H1 (cell line): ENCODE measurements around the gene PTPN1. TPM values are rescaled to one million over a fixed set of nuclear protein-coding genes. Genes with fewer than 3 reads are reported as not detected.

ENCODE experiments used
- CTCF ChIA-PET: fragments of 300-600 bp; sonication (Branson Sonifier 250); formaldehyde crosslinking; loops from one replicate; lab custom pipeline; 2021; ENCODE audit not compliant: partially characterized antibody; lab: Charles Lee
- POLR2A ChIA-PET: fragments of 300-600 bp; sonication (Branson Sonifier 250); formaldehyde crosslinking; loops from one replicate; lab custom pipeline; 2021; ENCODE audit warnings: inconsistent platforms; ENCODE audit not compliant: partially characterized antibody; lab: Charles Lee
- DNase-seq, 2 experiments: peaks; one replicate each; pipeline versions ENCODE4 v3.0.0 to v3.0.0-alpha.2; 2010 to 2022; ENCODE audit warnings: low spot score in 2 of 2, low read depth in 1 of 2, mixed read lengths in 1 of 2
- FAIRE-seq: peaks from 2 replicates; lab custom pipeline; 2011; peaks lifted over from hg19 to GRCh38; lab: Jason Lieb, UNC
- H2AFZ ChIP-seq: 2 replicates; pipeline ENCODE4 v1.8.1; 2012; ENCODE audit warnings: low read length, inconsistent platforms
- H2AK5ac ChIP-seq: 2 replicates; pipeline ENCODE4 v1.6.1; 2013; ENCODE audit warnings: low read depth, low read length
- H2BK120ac ChIP-seq: replicated peaks from 2 replicates; pipeline ENCODE3; 2013; ENCODE audit warnings: low read depth, low read length, inconsistent platforms
- H2BK12ac ChIP-seq: 2 replicates; pipeline ENCODE4 v1.6.1; 2013; ENCODE audit warnings: low read depth, low read length
- H2BK15ac ChIP-seq: 2 replicates; pipeline ENCODE4 v1.6.1; 2013; ENCODE audit warnings: low read length
- H2BK20ac ChIP-seq: 2 replicates; pipeline ENCODE4 v1.6.1; 2013; ENCODE audit warnings: low read length
- H2BK5ac ChIP-seq: 2 replicates; pipeline ENCODE4 v1.6.1; 2013; ENCODE audit warnings: low read depth, low read length
- H3K14ac ChIP-seq: 2 replicates; pipeline ENCODE4 v1.6.1; 2013; ENCODE audit warnings: inconsistent platforms; ENCODE audit not compliant: insufficient read length
- H3K18ac ChIP-seq: 2 replicates; pipeline ENCODE4 v1.6.1; 2013; ENCODE audit warnings: low read length; ENCODE audit errors: extremely low read depth
- H3K23ac ChIP-seq: 2 replicates; pipeline ENCODE4 v1.6.1; 2013; ENCODE audit warnings: inconsistent platforms; ENCODE audit not compliant: insufficient read length
- H3K23me2 ChIP-seq: 2 replicates; pipeline ENCODE4 v1.6.1; 2013; ENCODE audit warnings: low read depth, low read length
- H3K27ac ChIP-seq: 2 replicates; pipeline ENCODE4 v1.6.1; 2011; ENCODE audit warnings: low read depth, low read length, inconsistent platforms
- H3K27me3 ChIP-seq, 4 experiments: replicated peaks in 1 of 4; 1 replicate in 1 of 4; 2 replicates in 3 of 4; pipeline versions ENCODE4 v1.6.1 to v1.8.1; 2011 to 2013; ENCODE audit warnings: low read length in 3 of 4, mild to moderate bottlenecking in 3 of 4, inconsistent platforms in 2 of 4, mixed read lengths in 2 of 4, moderate library complexity in 1 of 4; ENCODE audit not compliant: control insufficient read depth in 3 of 4, insufficient read depth in 3 of 4; ENCODE audit errors: extremely low read depth in 1 of 4
- H3K36me3 ChIP-seq, 4 experiments: 2 replicates each; pipeline versions ENCODE4 v1.6.1 to v1.8.1; 2011 to 2013; ENCODE audit warnings: mild to moderate bottlenecking in 4 of 4, low read length in 3 of 4, moderate library complexity in 2 of 4, control low read depth in 1 of 4, inconsistent platforms in 1 of 4; ENCODE audit not compliant: insufficient read depth in 4 of 4, control insufficient read depth in 2 of 4
- H3K4ac ChIP-seq: replicated peaks from 2 replicates; pipeline ENCODE3; 2013; ENCODE audit warnings: low read length, low read depth, mixed read lengths, inconsistent platforms; ENCODE audit not compliant: insufficient read length
- H3K4me1 ChIP-seq, 4 experiments: replicated peaks in 1 of 4; 1 replicate in 1 of 4; 2 replicates in 3 of 4; pipeline versions ENCODE4 v1.6.1 to v1.8.1; 2011 to 2013; ENCODE audit warnings: low read length in 3 of 4, inconsistent platforms in 2 of 4, mixed read lengths in 1 of 4; ENCODE audit not compliant: insufficient read depth in 4 of 4, control insufficient read depth in 3 of 4
- H3K4me2 ChIP-seq, 2 experiments: 2 replicates each; pipeline versions ENCODE4 v1.6.1 to v1.8.1; 2011 to 2013; ENCODE audit warnings: low read depth in 2 of 2, low read length in 2 of 2, control low read depth in 1 of 2, inconsistent platforms in 1 of 2, mild to moderate bottlenecking in 1 of 2; ENCODE audit not compliant: insufficient read depth in 1 of 2
- H3K4me3 ChIP-seq, 4 experiments: fragments of 200-600, 300-600 bp in 1 of 4; sonication (generic), shearing (Covaris generic), sonication (Bioruptor Twin) in 1 of 4; 2 replicates each; pipeline versions ENCODE4 v1.5.1 to v1.8.1; 2011 to 2016; ENCODE audit warnings: low read length in 4 of 4, low read depth in 3 of 4, control low read depth in 2 of 4, inconsistent platforms in 2 of 4, mild to moderate bottlenecking in 2 of 4, mixed read lengths in 1 of 4, moderate library complexity in 1 of 4; ENCODE audit not compliant: insufficient read depth in 2 of 4; ENCODE audit errors: extremely low read depth in 1 of 4
- H3K56ac ChIP-seq: replicated peaks from 2 replicates; pipeline ENCODE3; 2013; ENCODE audit warnings: low read depth, mild to moderate bottlenecking, mixed read lengths, low read length, inconsistent platforms; ENCODE audit not compliant: insufficient read length
- H3K79me1 ChIP-seq: 2 replicates; pipeline ENCODE4 v1.6.1; 2013; ENCODE audit warnings: low read depth, low read length, control low read depth
- H3K79me2 ChIP-seq, 2 experiments: 2 replicates each; pipeline versions ENCODE4 v1.6.1 to v1.8.1; 2012 to 2013; ENCODE audit warnings: low read length in 2 of 2, mild to moderate bottlenecking in 2 of 2, inconsistent platforms in 1 of 2; ENCODE audit not compliant: insufficient read depth in 2 of 2, control insufficient read depth in 1 of 2
- H3K9ac ChIP-seq, 4 experiments: replicated peaks in 1 of 4; 1 replicate in 1 of 4; 2 replicates in 3 of 4; pipeline versions ENCODE4 v1.6.1 to v1.8.1; 2011 to 2013; ENCODE audit warnings: low read depth in 3 of 4, low read length in 3 of 4, control low read depth in 2 of 4, mild to moderate bottlenecking in 2 of 4, moderate library complexity in 2 of 4, inconsistent platforms in 1 of 4; ENCODE audit errors: extremely low read depth in 1 of 4
- H3K9me3 ChIP-seq, 2 experiments: 2 replicates each; pipeline versions ENCODE4 v1.6.1 to v1.8.1; 2012 to 2013; ENCODE audit warnings: mild to moderate bottlenecking in 2 of 2, moderate library complexity in 2 of 2, control low read depth in 1 of 2, inconsistent platforms in 1 of 2, low read depth in 1 of 2, low read length in 1 of 2, mixed read lengths in 1 of 2; ENCODE audit not compliant: insufficient read depth in 2 of 2
- H4K20me1 ChIP-seq, 2 experiments: replicated peaks in 1 of 2; 2 replicates each; pipeline versions ENCODE3 to v1.8.1; 2011 to 2013; ENCODE audit warnings: inconsistent platforms in 2 of 2, low read length in 2 of 2, mild to moderate bottlenecking in 1 of 2; ENCODE audit not compliant: insufficient read depth in 2 of 2, control insufficient read depth in 1 of 2
- H4K5ac ChIP-seq: 2 replicates; pipeline ENCODE4 v1.6.1; 2013; ENCODE audit warnings: low read length, low read depth, mixed read lengths, inconsistent platforms; ENCODE audit not compliant: insufficient read length
- H4K8ac ChIP-seq: 2 replicates; pipeline ENCODE4 v1.8.0; 2013; ENCODE audit warnings: mild to moderate bottlenecking, moderate library complexity, low read length, inconsistent platforms; ENCODE audit not compliant: insufficient read depth; ENCODE audit errors: extremely low read depth
- H4K91ac ChIP-seq: replicated peaks from 2 replicates; pipeline ENCODE3; 2013; ENCODE audit warnings: low read length, mixed read lengths, inconsistent platforms; ENCODE audit not compliant: insufficient read length
- CHD1 ChIP-seq: IDR thresholded peaks from 2 replicates; pipeline ENCODE4 v1.6.1; 2012; ENCODE audit warnings: low read depth, low read length, improper control_type of control experiment
- EP300 ChIP-seq, 2 experiments: IDR thresholded peaks; 1 replicate in 1 of 2; 2 replicates in 1 of 2; pipeline ENCODE4 v1.6.1; 2011 to 2012; ENCODE audit warnings: low read depth in 2 of 2, low read length in 2 of 2, mild to moderate bottlenecking in 2 of 2, borderline replicate concordance in 1 of 2, inconsistent platforms in 1 of 2, moderate library complexity in 1 of 2
- HDAC2 ChIP-seq, 2 experiments: fragments of 300-600 bp in 1 of 2; sonication (generic) in 1 of 2; IDR thresholded peaks; 2 replicates each; pipeline ENCODE4 v1.6.1; 2011 to 2012; ENCODE audit warnings: low read depth in 2 of 2, low read length in 2 of 2, mild to moderate bottlenecking in 2 of 2, moderate library complexity in 2 of 2, borderline replicate concordance in 1 of 2, inconsistent platforms in 1 of 2
- POLR2A ChIP-seq, 2 experiments: IDR thresholded peaks; 1 replicate in 1 of 2; 2 replicates in 1 of 2; pipeline ENCODE4 v1.6.1; 2011; ENCODE audit warnings: low read depth in 2 of 2, low read length in 2 of 2, mild to moderate bottlenecking in 2 of 2; ENCODE audit errors: control extremely low read depth in 1 of 2
- POU5F1 ChIP-seq: IDR thresholded peaks from 2 replicates; pipeline ENCODE4 v1.6.1; 2011; ENCODE audit warnings: low read depth, mild to moderate bottlenecking, low read length, moderate library complexity
- SP4 ChIP-seq: IDR thresholded peaks from 2 replicates; pipeline ENCODE4 v1.6.1; 2012; ENCODE audit warnings: low read length, inconsistent platforms
- SUZ12 ChIP-seq: fragments of 200-600 bp; sonication (generic); IDR thresholded peaks from 2 replicates; pipeline ENCODE4 v1.6.1; 2012; ENCODE audit warnings: mild to moderate bottlenecking, inconsistent platforms, low read length, moderate library complexity, mixed read lengths
- TEAD4 ChIP-seq: IDR thresholded peaks from 2 replicates; pipeline ENCODE4 v1.6.1; 2012; ENCODE audit warnings: low read depth, low read length, inconsistent platforms, mixed read lengths
- WGBS, 2 experiments: shearing (Covaris generic) in 1 of 2; methylation state at CpG; one replicate each; pipeline versions ENCODE4 v1.1.6 to v1.1.7; 2013 to 2015; ENCODE audit warnings: low lambda C conversion rate in 2 of 2, mixed read lengths in 2 of 2, inconsistent platforms in 1 of 2, low coverage in 1 of 2, missing lambda C conversion rate in 1 of 2; ENCODE audit not compliant: insufficient replicate concordance in 2 of 2, insufficient coverage in 1 of 2, insufficient read length in 1 of 2; ENCODE audit errors: extremely low coverage in 1 of 2, missing lambda C conversion rate in 1 of 2; 5-methylcytosine and 5-hydroxymethylcytosine counted together
- polyA plus RNA-seq, 7 experiments: library from polyadenylated mRNA; depleted of rRNA in 3 of 7; stranded (reverse) in 5 of 7; unstranded in 2 of 7; fragments of >200 nt in 5 of 7; fragments of 200-250 nt in 2 of 7; gene quantifications; 1 replicate in 5 of 7; 2 replicates in 1 of 7; 4 replicates in 1 of 7; pipeline versions ENCODE4 v1.2.1 to v1.2.3, GENCODE V29; 2011 to 2013; ENCODE audit warnings: missing spikeins in 2 of 7, mixed read lengths in 2 of 7
- total RNA-seq: library from RNA; stranded (reverse); fragmentation: NEBNext Ultra II Directional; extraction: Animal tissue kit (Norgen Biotek cat#: 25700); gene quantifications from 2 replicates; pipeline ENCODE4 v1.2.1, GENCODE V29; 2021

Gene PTPN1
- total and polyA plus RNA-seq, 2 of the 8 experiments (the other 6 are each of a cell fraction or from before 2014, with no cell fraction given), result 18.6 to 32.1 TPM

DNA sequence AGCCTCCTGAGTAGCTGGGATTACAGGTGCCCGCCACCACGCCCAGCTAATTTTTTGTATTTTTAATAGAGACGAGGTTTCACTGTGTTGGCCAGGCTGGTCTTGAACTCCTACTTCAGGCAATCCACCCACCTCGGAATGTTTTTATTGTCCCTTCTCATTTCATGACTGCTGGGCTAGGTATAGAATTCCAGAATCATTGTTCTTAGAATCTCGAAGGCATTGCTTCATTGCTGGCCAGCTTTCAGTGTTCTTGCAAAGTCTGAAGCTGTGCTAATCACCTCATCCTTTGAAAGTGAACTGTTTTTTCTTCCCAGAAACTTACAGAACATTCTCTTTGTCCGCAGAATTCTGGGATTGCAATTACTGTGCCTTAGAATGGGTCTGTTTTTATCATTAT is 49.0 kb downstream of the PTPN1 start:
- TF ChIP-seq SUZ12 (no peak), POU5F1 (no peak), TEAD4 (no peak), POLR2A (IDR thresholded peaks at IDR 0.05; ENCODE audit: control extremely low read depth in 1 of 2, low read depth in 2 of 2, low read length in 2 of 2) (no peak), CHD1 (no peak), EP300 (IDR thresholded peaks at IDR 0.05; ENCODE audit: borderline replicate concordance in 1 of 2, low read depth in 2 of 2, low read length in 2 of 2) (no peak), SP4 (no peak), HDAC2 (IDR thresholded peaks at IDR 0.05; ENCODE audit: borderline replicate concordance in 1 of 2, low read depth in 2 of 2, low read length in 2 of 2) (no peak)
- ChIA-PET POLR2A (no interaction called here), CTCF (interaction anchor here (1.3 to 1.7 kb wide), 5 partner anchors 11 to 31 kb away, joined by 3 to 5 read pairs (median 4); no protein-coding TSS in a partner anchor)
- Histone ChIP-seq H3K23me2 (no peaks in the 10 kb centered on the region), H2AFZ (no peak overlapping the region), H2BK5ac (no peak overlapping the region), H2BK12ac (no peak overlapping the region), H3K4me2 (no peak overlapping the region), H3K27me3 (no peaks in the 10 kb centered on the region), H2BK15ac (no peak overlapping the region), H3K79me2 (peaks cover 0 to 7% of the 10 kb centered on the region in 2 experiments; a peak in 1 of 4 replicates), H3K79me1 (peaks cover 2% of the 10 kb centered on the region), H3K36me3 (peaks cover 0 to 14% (median 3%) of the 10 kb centered on the region in 4 experiments; a peak in 3 of 8 replicates), H3K23ac (no peak overlapping the region), H4K5ac (no peak overlapping the region), H2BK20ac (no peak overlapping the region), H3K27ac (no peak overlapping the region), H4K91ac (no peak overlapping the region), H3K9ac (no peak overlapping the region), H4K20me1 (peaks cover 0 to 7% of the 10 kb centered on the region in 2 experiments), H2AK5ac (no peak overlapping the region), H2BK120ac (no peak overlapping the region), H3K9me3 (no peaks in the 10 kb centered on the region), H3K56ac (no peak overlapping the region), H3K4ac (no peak overlapping the region), H4K8ac (no peak overlapping the region), H3K18ac (no peak overlapping the region), H3K14ac (no peak overlapping the region), H3K4me1 (no peaks in the 10 kb centered on the region), H3K4me3 (no peak overlapping the region)
- FAIRE-seq (no peak), DNase-seq (no peak)
- 96% methylated on average over 6 of the region's 6 CpGs; no CpG with 5 or more reads in 1 of the 2 experiments for WGBS, 2 experiments
